Measurements from ENCODE around the gene DDX51. TPM values are rescaled to one million over a fixed set of nuclear protein-coding genes. Genes with fewer than 3 reads are reported as not detected.
A peak's percentile ranks its signal among the peaks of the same experiment; 100 is the strongest.

DDX51 gene
- total RNA-seq, 1 donor from 2014 or later = 4.3 TPM

- Histone ChIP-seq H3K4me3 (no peak overlapping the region), H3K27me3 (no peaks in the 10 kb centered on the region), H3K9me3 (no peaks in the 10 kb centered on the region), H3K27ac (no peak overlapping the region), H3K4me1 (no peaks in the 10 kb centered on the region), H3K36me3 (peaks cover 18 to 30% of the 10 kb centered on the region in 2 donors)
- no peak for TF ChIP-seq CTCF (IDR thresholded peaks at IDR 0.05)
- DNase-seq (ENCODE audit: low spot score in 2 of 2) = no peak
- intact Hi-C loops (cut with DNase I) = loop anchor here (2.0 kb wide), 1 partner anchor 460 kb away; no protein-coding TSS in a partner anchor
Observed at GRCh38 chr12:132154941-132155770, 11.0 kb upstream of the DDX51 start.

GRCh38 chr12:132154341-132154761, 10.2 kb upstream of the DDX51 start:
- no peak for DNase-seq (ENCODE audit: low spot score in 2 of 2)
- no peaks in the 10 kb centered on the region for H3K9me3 ChIP-seq
- TF ChIP-seq CTCF (IDR thresholded peaks at IDR 0.05) = no peak
- H3K36me3 ChIP-seq = peaks cover 18 to 30% of the 10 kb centered on the region in 2 donors
- no peak overlapping the region for H3K27ac ChIP-seq
- intact Hi-C loops (cut with DNase I) = loop anchor here (2.0 kb wide), 1 partner anchor 460 kb away; no protein-coding TSS in a partner anchor
- no peaks in the 10 kb centered on the region for H3K4me1 ChIP-seq
- no peaks in the 10 kb centered on the region for H3K27me3 ChIP-seq
- peak overlapping the region; percentile 22 to 55 for H3K4me3 ChIP-seq

GRCh38 chr12:132153501-132154340, 9.6 kb upstream of the DDX51 start:
- peaks cover 18 to 30% of the 10 kb centered on the region in 2 donors for H3K36me3 ChIP-seq
- no peaks in the 10 kb centered on the region for H3K9me3 ChIP-seq
- peak in 1 of 2 donors; percentile 78 for DNase-seq (ENCODE audit: low spot score in 2 of 2)
- no peaks in the 10 kb centered on the region for H3K4me1 ChIP-seq
- TF ChIP-seq CTCF (IDR thresholded peaks at IDR 0.05) = peak; percentile 85 to 98 (median 86)
- intact Hi-C loops (cut with DNase I) = loop anchor here (2.0 kb wide), 1 partner anchor 461 kb away; no protein-coding TSS in a partner anchor
- no peak overlapping the region for H3K27ac ChIP-seq
- no peaks in the 10 kb centered on the region for H3K27me3 ChIP-seq
- H3K4me3 ChIP-seq = peak overlapping the region; percentile 22 to 55

- Histone ChIP-seq H3K27ac (no peak overlapping the region), H3K9me3 (no peaks in the 10 kb centered on the region), H3K36me3 (peaks cover 23 to 35% of the 10 kb centered on the region in 2 donors), H3K4me1 (no peaks in the 10 kb centered on the region), H3K4me3 (no peak overlapping the region), H3K27me3 (no peaks in the 10 kb centered on the region)
- DNase-seq (ENCODE audit: low spot score in 2 of 2) = no peak
- intact Hi-C loops (cut with DNase I) = no loop called here
- TF ChIP-seq CTCF (IDR thresholded peaks at IDR 0.05) = no peak
Observed at GRCh38 chr12:132152953-132153352, 8.8 kb upstream of the DDX51 start.

GRCh38 chr12:132152411-132152821, 8.3 kb upstream of the DDX51 start:
- Histone ChIP-seq H3K36me3 (peaks cover 26 to 35% of the 10 kb centered on the region in 2 donors), H3K9me3 (no peaks in the 10 kb centered on the region), H3K4me3 (no peak overlapping the region), H3K27me3 (no peaks in the 10 kb centered on the region), H3K27ac (no peak overlapping the region), H3K4me1 (no peaks in the 10 kb centered on the region)
- intact Hi-C loops (cut with DNase I) = no loop called here
- TF ChIP-seq CTCF (IDR thresholded peaks at IDR 0.05) = no peak
- DNase-seq (ENCODE audit: low spot score in 2 of 2) = no peak

All from ascending aorta (tissue), 2 donors.